ENCODE data around the gene FAM13A. TPM values are rescaled to one million over a fixed set of nuclear protein-coding genes. Genes with fewer than 3 reads are reported as not detected.

FAM13A gene
- total and polyA plus RNA-seq, 9 of the 15 experiments (the other 6 are each of a cell fraction or from before 2014, with no cell fraction given): 11.3 to 23.3 (median 14.7) TPM

DNA sequence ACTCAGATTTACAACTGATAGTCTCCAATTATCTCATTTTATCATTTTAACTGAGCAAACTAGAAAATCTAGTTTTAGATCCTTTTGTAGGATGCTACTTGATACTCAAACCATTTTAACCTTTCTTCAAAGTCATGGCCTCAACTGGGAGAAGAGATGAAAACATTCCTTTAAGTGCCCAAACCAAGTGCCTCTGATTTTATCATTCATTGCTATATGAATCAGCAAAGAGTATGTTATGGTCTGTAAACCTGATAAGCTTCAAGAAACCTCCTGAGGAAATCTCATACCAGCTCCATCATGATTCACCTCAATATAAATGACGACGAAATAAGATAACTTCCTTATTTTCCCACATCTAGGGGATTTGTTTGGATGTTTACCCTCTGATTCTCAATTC, 119.9 kb downstream of the FAM13A start (continued):
- no peak for TF ChIP-seq ZNF436 (CRISPR knock-in tag; IDR thresholded peaks at IDR 0.05)
- TF ChIP-seq, protein P1, sequence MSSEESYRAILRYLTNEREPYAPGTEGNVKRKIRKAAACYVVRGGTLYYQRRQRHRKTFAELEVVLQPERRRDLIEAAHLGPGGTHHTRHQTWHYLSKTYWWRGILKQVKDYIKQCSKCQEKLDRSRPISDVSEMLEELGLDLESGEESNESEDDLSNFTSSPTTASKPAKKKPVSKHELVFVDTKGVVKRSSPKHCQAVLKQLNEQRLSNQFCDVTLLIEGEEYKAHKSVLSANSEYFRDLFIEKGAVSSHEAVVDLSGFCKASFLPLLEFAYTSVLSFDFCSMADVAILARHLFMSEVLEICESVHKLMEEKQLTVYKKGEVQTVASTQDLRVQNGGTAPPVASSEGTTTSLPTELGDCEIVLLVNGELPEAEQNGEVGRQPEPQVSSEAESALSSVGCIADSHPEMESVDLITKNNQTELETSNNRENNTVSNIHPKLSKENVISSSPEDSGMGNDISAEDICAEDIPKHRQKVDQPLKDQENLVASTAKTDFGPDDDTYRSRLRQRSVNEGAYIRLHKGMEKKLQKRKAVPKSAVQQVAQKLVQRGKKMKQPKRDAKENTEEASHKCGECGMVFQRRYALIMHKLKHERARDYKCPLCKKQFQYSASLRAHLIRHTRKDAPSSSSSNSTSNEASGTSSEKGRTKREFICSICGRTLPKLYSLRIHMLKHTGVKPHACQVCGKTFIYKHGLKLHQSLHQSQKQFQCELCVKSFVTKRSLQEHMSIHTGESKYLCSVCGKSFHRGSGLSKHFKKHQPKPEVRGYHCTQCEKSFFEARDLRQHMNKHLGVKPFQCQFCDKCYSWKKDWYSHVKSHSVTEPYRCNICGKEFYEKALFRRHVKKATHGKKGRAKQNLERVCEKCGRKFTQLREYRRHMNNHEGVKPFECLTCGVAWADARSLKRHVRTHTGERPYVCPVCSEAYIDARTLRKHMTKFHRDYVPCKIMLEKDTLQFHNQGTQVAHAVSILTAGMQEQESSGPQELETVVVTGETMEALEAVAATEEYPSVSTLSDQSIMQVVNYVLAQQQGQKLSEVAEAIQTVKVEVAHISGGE (CRISPR knock-in tag; IDR thresholded peaks at IDR 0.05): no peak
- TF ChIP-seq SMAD1 (IDR thresholded peaks at IDR 0.05; ENCODE audit: low read depth, low read length, partially characterized antibody): no peak
- TF ChIP-seq, protein P2, sequence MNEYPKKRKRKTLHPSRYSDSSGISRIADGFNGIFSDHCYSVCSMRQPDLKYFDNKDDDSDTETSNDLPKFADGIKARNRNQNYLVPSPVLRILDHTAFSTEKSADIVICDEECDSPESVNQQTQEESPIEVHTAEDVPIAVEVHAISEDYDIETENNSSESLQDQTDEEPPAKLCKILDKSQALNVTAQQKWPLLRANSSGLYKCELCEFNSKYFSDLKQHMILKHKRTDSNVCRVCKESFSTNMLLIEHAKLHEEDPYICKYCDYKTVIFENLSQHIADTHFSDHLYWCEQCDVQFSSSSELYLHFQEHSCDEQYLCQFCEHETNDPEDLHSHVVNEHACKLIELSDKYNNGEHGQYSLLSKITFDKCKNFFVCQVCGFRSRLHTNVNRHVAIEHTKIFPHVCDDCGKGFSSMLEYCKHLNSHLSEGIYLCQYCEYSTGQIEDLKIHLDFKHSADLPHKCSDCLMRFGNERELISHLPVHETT (CRISPR knock-in tag; conservative IDR thresholded peaks at IDR 0.05 in 1 of 2, IDR thresholded peaks at IDR 0.05 in 1 of 2): no peak
- TF ChIP-seq SMARCE1 (IDR thresholded peaks at IDR 0.05): 0 out of 2 replicates have a peak, but pooled peaks have one; percentile 14
- TF ChIP-seq BRCA1 (IDR thresholded peaks at IDR 0.05): no peak
- no peak for TF ChIP-seq BRCA1 (CRISPR knock-in tag; IDR thresholded peaks at IDR 0.05)
- TF ChIP-seq, protein P3, sequence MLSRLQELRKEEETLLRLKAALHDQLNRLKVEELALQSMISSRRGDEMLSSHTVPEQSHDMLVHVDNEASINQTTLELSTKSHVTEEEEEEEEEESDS (CRISPR knock-in tag; IDR thresholded peaks at IDR 0.05): no peak

All from K562 (cell line).